ENCODE measurements around the gene MDFI.

GRCh38 chr6:41634657-41635056 is 3.6 kb upstream of the MDFI start:
- TF ChIP-seq CTCF (conservative IDR thresholded peaks at IDR 0.05; ENCODE audit: low read length) (no peak), EZH2phosphoT487 (IDR thresholded peaks at IDR 0.05; ENCODE audit: borderline replicate concordance, low read depth, low read length) (no peak)
